Tibial nerve (tissue), 4 donors: Measurements from ENCODE around the gene DHFR. TPM values are rescaled to one million over a fixed set of nuclear protein-coding genes. Genes with fewer than 3 reads are reported as not detected.

Experiments
- DNase-seq, 2 donors: peaks; one replicate each; pipeline ENCODE4 v3.0.0-alpha.2; 2019; ENCODE audit warnings: low spot score in 2 of 2
- H3K27ac ChIP-seq, 4 donors: fragments of 200-600 bp; sonication (generic) in 3 of 4; one replicate each; pipeline ENCODE4 v1.5.1; 2017 to 2019; ENCODE audit warnings: mild to moderate bottlenecking in 1 of 4
- H3K27me3 ChIP-seq, 2 donors: fragments of 200-600 bp; sonication (generic) in 1 of 2; one replicate each; pipeline versions ENCODE4 v1.5.1 to v1.6.0; 2017 to 2019
- H3K36me3 ChIP-seq, 3 donors: fragments of 200-600 bp; sonication (generic); one replicate each; pipeline ENCODE4 v1.5.1; 2018 to 2019
- H3K4me1 ChIP-seq, 4 donors: fragments of 200-600 bp; sonication (generic) in 3 of 4; one replicate each; pipeline ENCODE4 v1.5.1; 2017 to 2019
- H3K4me3 ChIP-seq, 4 donors: fragments of 200-600 bp; sonication (generic) in 3 of 4; one replicate each; pipeline ENCODE4 v1.5.1; 2017 to 2019; ENCODE audit warnings: mild to moderate bottlenecking in 1 of 4, moderate library complexity in 1 of 4
- H3K9me3 ChIP-seq, 4 donors: fragments of 200-600 bp; sonication (generic) in 3 of 4; one replicate each; pipeline ENCODE4 v1.5.1; 2017 to 2019
- EP300 ChIP-seq, 2 donors: sonication (generic); formaldehyde crosslinking; IDR thresholded peaks; one replicate each; pipeline ENCODE4 v1.6.1; 2017; ENCODE audit warnings: antibody characterized with exemption in 2 of 2, mild to moderate bottlenecking in 1 of 2
- POLR2A ChIP-seq, 2 donors: fragments of 450-650 bp; IDR thresholded peaks; one replicate each; pipeline ENCODE4 v1.6.1; 2017; ENCODE audit warnings: antibody characterized with exemption in 2 of 2, mild to moderate bottlenecking in 2 of 2, moderate library complexity in 2 of 2
- WGBS, 2 donors: methylation state at CpG; one replicate each; pipeline ENCODE4 v1.1.5; 2018; 5-methylcytosine and 5-hydroxymethylcytosine counted together
- total RNA-seq, 4 donors: library from RNA; depleted of rRNA; stranded (reverse); fragments of >200 nt; gene quantifications; one replicate each; pipeline ENCODE4 v1.1.0, GENCODE V29; 2016
- TF ChIP-seq, protein P1 (sequence below), 5 experiments: fragments of 200-600 bp in 3 of 5; fragments of 450-650 bp in 2 of 5; sonication (generic) in 3 of 5; IDR thresholded peaks; one replicate each; pipeline ENCODE4 v1.5.1; 2016 to 2019; ENCODE audit warnings: antibody characterized with exemption in 5 of 5, mild to moderate bottlenecking in 3 of 5, moderate library complexity in 2 of 5

The DHFR gene
- total RNA-seq, result 10 to 100 TPM in 3 of 4 donors, 1 to 10 TPM in 1; 4.8 to 20.8 (median 12.0) TPM

DNA sequence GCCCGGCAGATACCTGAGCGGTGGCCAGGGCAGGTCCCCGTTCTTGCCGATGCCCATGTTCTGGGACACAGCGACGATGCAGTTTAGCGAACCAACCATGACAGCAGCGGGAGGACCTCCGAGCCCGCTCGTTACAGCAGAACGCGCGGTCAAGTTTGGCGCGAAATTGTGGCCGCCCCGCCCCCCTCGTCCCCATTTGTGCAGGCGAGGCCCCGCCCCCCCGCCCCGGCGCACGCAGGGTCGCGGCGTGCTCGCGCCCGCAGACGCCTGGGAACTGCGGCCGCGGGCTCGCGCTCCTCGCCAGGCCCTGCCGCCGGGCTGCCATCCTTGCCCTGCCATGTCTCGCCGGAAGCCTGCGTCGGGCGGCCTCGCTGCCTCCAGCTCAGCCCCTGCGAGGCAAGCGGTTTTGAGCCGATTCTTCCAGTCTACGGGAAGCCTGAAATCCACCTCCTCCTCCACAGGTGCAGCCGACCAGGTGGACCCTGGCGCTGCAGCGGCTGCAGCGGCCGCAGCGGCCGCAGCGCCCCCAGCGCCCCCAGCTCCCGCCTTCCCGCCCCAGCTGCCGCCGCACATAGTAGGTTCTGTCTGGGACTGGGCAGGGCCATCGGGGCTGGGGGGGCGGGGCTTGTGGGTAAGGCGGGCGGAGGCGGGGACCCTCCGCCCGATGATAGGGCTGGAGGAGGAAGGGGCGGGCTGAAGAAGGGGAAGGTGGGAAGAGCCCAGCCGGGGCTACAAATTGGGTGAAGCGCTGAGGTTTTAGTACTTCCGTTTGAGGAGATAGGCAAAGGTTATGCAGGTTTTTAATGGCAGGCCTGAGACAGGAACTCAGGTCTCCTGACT is at the start of gene DHFR, which contains the start of gene MSH3:
DHFR (minus strand) TSS at position 593 of the 840 bp plus-strand sequence; CDS start at position 99, 494 bp downstream.
MSH3 (plus strand) TSS at position 262 of the 840 bp plus-strand sequence; CDS start at position 338, 76 bp downstream.
- peaks cover 0 to 22% (median 15%) of the 10 kb centered on the region in 4 donors for H3K4me1 ChIP-seq

DNA sequence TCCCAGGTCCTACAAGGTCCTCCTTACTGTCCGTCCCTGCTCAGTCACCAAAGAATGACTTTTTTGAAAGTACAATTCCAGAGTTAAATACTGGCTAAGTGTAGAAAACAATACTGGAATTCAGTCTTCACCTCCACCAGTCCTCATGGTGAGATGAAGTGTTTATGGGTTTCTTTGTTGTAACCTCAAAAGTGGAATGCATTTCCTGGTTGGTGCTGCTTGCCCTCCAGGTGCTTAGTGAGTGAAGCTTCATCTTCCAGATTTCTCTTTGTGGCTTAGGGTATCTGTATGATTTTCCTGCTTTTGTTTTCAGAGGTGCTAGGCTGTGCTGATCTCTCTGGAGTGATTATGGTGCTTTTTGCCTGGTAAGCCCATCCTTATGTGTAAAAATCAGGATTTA is 49.4 kb upstream of the DHFR start:
- DNase-seq, result no peak
- WGBS, 2 donors, result 44 to 67% methylated on average over 1 of the region's 1 CpG
- no peaks in the 10 kb centered on the region for H3K9me3 ChIP-seq
- H3K4me1 ChIP-seq, result no peaks in the 10 kb centered on the region
- no peaks in the 10 kb centered on the region for H3K27me3 ChIP-seq
- TF ChIP-seq EP300 (IDR thresholded peaks at IDR 0.05), result no peak
- TF ChIP-seq, protein P1, sequence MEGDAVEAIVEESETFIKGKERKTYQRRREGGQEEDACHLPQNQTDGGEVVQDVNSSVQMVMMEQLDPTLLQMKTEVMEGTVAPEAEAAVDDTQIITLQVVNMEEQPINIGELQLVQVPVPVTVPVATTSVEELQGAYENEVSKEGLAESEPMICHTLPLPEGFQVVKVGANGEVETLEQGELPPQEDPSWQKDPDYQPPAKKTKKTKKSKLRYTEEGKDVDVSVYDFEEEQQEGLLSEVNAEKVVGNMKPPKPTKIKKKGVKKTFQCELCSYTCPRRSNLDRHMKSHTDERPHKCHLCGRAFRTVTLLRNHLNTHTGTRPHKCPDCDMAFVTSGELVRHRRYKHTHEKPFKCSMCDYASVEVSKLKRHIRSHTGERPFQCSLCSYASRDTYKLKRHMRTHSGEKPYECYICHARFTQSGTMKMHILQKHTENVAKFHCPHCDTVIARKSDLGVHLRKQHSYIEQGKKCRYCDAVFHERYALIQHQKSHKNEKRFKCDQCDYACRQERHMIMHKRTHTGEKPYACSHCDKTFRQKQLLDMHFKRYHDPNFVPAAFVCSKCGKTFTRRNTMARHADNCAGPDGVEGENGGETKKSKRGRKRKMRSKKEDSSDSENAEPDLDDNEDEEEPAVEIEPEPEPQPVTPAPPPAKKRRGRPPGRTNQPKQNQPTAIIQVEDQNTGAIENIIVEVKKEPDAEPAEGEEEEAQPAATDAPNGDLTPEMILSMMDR (IDR thresholded peaks at IDR 0.05), result no peak
- H3K36me3 ChIP-seq, result peaks cover 0 to 26% (median 0%) of the 10 kb centered on the region in 3 donors
- H3K4me3 ChIP-seq, result no peak overlapping the region
- no peak overlapping the region for H3K27ac ChIP-seq

More for the DNA sequence above, at the start of gene DHFR, which contains the start of gene MSH3:
- Histone ChIP-seq H3K36me3 (peaks cover 0 to 32% (median 0%) of the 10 kb centered on the region in 3 donors), H3K4me3 (peak within 1 kb of the TSS; percentile 71 to 95 (median 92)), H3K9me3 (no peaks in the 10 kb centered on the region), H3K27ac (peak within 1 kb of the TSS; percentile 91 to 95 (median 91)), H3K27me3 (no peaks in the 10 kb centered on the region)
- TF ChIP-seq POLR2A (IDR thresholded peaks at IDR 0.05) (peak in 1 of 2 donors; percentile 56), EP300 (IDR thresholded peaks at IDR 0.05) (peak in 1 of 2 donors; percentile 72)
- TF ChIP-seq, protein P1 (IDR thresholded peaks at IDR 0.05), result peak in 3 of 5 experiments; percentile 16 to 36 (median 24)
- WGBS, 2 donors, result 1% methylated on average over 10 to 38 of the region's 74 CpGs
- peak; percentile 78 to 84 for DNase-seq

DNA sequence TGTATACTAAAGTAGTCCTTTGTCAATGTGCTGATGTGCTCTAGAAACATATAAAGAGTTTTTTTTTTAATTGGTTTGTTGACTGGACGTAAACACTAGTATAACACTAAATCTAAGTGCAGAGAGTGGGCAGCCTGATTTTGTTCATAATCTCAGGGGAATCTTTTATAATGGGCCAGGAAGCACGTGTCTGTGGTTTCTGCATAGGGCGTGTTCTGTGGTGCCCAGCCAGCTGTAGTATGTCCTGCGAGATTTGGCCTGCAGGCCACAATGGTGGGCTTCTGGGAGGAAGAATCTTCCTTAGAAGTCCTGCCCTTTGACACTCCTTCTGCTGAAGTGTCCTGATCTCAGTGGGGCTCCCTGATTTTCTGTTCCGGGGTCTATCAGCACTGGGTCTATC is 49.0 kb upstream of the DHFR start:
- Histone ChIP-seq H3K4me3 (no peak overlapping the region), H3K4me1 (no peaks in the 10 kb centered on the region), H3K9me3 (no peaks in the 10 kb centered on the region), H3K27ac (no peak overlapping the region), H3K27me3 (no peaks in the 10 kb centered on the region), H3K36me3 (peaks cover 0 to 22% (median 0%) of the 10 kb centered on the region in 3 donors)
- TF ChIP-seq POLR2A (IDR thresholded peaks at IDR 0.05) (no peak), EP300 (IDR thresholded peaks at IDR 0.05) (no peak)
- TF ChIP-seq, protein P1 (IDR thresholded peaks at IDR 0.05), result no peak
- DNase-seq, result no peak
- 60 to 63% methylated on average over 4 to 5 of the region's 5 CpGs for WGBS, 2 donors

DNA sequence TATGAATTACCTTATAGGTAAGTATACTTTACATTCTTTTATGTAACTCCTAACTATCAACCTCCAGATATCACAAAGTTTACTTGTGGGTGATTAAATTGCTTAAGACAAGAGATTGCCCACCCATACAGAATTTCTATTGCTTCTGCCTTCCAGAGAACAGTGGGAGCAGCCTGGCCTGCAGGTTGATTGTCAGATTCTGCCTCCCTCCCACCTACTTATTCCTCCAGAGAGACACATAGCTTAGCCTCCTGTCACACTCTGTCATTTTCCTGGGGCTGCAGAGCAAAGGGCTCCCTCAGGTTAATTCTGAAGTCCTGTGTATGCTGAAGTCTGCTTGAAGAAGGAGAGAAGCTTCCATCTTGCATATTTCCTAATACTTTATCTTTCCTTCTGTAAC is 48.5 kb upstream of the DHFR start:
- no peak overlapping the region for H3K4me3 ChIP-seq
- no peak for DNase-seq
- no peaks in the 10 kb centered on the region for H3K4me1 ChIP-seq
- no peak for TF ChIP-seq EP300 (IDR thresholded peaks at IDR 0.05)
- TF ChIP-seq, protein P1 (IDR thresholded peaks at IDR 0.05), result no peak
- TF ChIP-seq POLR2A (IDR thresholded peaks at IDR 0.05), result no peak
- H3K9me3 ChIP-seq, result no peaks in the 10 kb centered on the region
- peaks cover 0 to 18% (median 0%) of the 10 kb centered on the region in 3 donors for H3K36me3 ChIP-seq
- H3K27ac ChIP-seq, result no peak overlapping the region
- no peaks in the 10 kb centered on the region for H3K27me3 ChIP-seq

DNA sequence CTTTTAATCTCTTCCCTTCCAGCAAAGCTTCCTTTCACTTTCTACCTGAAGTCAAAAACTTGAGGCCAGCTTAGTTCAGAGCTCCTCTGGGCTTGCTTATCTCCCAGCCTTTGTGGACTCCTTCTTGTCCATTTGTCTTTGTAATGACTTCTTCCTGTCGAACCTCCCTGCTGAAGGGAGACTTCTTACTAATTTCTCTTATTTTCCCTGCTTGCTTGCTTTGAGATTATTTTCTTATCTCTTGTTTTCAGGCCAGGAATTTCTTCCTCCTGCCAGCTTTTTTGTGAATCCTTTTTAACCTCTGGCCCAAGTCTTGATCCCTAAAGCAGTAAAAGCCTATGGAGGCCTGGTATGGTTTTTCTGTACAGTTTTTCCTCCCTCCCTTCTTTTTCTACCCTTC is 46.8 kb upstream of the DHFR start:
- Histone ChIP-seq H3K36me3 (peaks cover 0 to 17% (median 0%) of the 10 kb centered on the region in 3 donors), H3K9me3 (no peaks in the 10 kb centered on the region), H3K27me3 (no peaks in the 10 kb centered on the region), H3K4me3 (no peak overlapping the region), H3K27ac (no peak overlapping the region), H3K4me1 (no peaks in the 10 kb centered on the region)
- TF ChIP-seq POLR2A (IDR thresholded peaks at IDR 0.05) (no peak), EP300 (IDR thresholded peaks at IDR 0.05) (no peak)
- TF ChIP-seq, protein P1 (IDR thresholded peaks at IDR 0.05), result no peak
- DNase-seq, result no peak
- WGBS, 2 donors, result 43 to 62% methylated on average over 1 of the region's 1 CpG
